H7 (cell line): Measurements from ENCODE around the gene TNPO3. TPM values are rescaled to one million over a fixed set of nuclear protein-coding genes. Genes with fewer than 3 reads are reported as not detected.
A peak's percentile ranks its signal among the peaks of the same experiment; 100 is the strongest.
"Not testable (repeated sequence)": the region's sequence is repeated elsewhere in the genome, so short reads cannot be mapped to it uniquely, and the experiment has no call there.

Experiments
- DNase-seq: peaks from one replicate; pipeline ENCODE4 v3.0.0; 2012
- H3K27me3 ChIP-seq: 2 replicates; pipeline ENCODE4 v1.6.0; 2011; ENCODE audit warnings: mild to moderate bottlenecking, low read length; ENCODE audit not compliant: control insufficient read depth, insufficient read depth
- H3K36me3 ChIP-seq: replicated peaks from 2 replicates; pipeline ENCODE4 v1.5.1; 2011; ENCODE audit warnings: low read length; ENCODE audit not compliant: control insufficient read depth, insufficient read depth
- H3K4me3 ChIP-seq: 2 replicates; pipeline ENCODE4 v1.5.1; 2011; ENCODE audit warnings: low read depth, mild to moderate bottlenecking, control low read depth, low read length, moderate library complexity; ENCODE audit not compliant: insufficient read depth
- total RNA-seq: library from RNA; depleted of rRNA; stranded (reverse); fragments of >200 nt; shearing (Covaris generic); gene quantifications from 2 replicates; pipeline ENCODE4 v1.2.3, GENCODE V29; 2014

TNPO3 gene
- total RNA-seq, 1 experiment from 2014 or later = 98.0 TPM

GRCh38 chr7:128947854-128948253, 107.1 kb downstream of the TNPO3 start:
- H3K27me3 ChIP-seq = no peaks in the 10 kb centered on the region
- DNase-seq = no peak
- H3K4me3 ChIP-seq = no peak overlapping the region

DNA sequence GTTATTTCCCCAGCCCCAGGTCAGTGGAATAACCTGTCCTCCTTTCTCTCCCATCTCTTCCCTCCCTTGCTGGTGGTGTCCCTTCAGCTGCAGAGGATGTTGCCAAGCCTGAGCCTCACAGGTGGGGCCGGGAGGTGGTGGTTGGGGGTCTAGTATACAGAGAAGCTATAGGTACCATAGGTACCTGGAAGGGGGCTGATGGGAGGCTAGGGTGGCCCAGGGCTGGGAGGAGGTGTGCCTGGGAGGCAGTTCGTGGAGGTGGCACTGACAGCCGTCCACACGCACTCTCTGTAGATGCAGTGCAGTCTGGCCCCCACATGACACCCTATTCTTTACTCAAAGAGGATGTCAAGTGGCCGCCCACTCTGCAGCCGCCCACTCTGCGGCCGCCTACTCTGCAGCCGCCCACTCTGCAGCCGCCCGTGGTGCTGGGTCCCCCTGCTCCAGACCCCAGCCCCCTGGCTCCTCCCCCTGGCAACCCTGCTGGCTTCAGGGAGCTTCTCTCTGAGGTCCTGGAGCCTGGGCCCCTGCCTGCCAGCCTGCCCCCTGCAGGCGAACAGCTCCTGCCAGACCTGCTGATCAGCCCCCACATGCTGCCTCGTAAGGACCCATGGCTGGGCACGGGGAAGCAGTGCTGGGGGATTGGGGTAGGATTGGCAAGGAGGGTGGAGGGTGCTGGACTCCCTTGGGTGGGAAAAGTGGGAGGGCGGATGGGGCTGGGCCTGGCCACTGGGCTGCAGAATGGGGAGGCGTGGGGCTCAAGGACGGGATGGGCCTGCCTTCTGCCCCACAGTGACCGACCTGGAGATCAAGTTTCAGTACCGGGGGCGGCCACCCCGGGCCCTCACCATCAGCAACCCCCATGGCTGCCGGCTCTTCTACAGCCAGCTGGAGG, 107.7 kb downstream of the TNPO3 start:
- no peaks in the 10 kb centered on the region for H3K27me3 ChIP-seq
- H3K36me3 ChIP-seq = no peaks in the 10 kb centered on the region
- peak; percentile 89 for DNase-seq
- no peak overlapping the region for H3K4me3 ChIP-seq

More at GRCh38 chr7:128947854-128948253, 107.1 kb downstream of the TNPO3 start:
- H3K36me3 ChIP-seq = no peaks in the 10 kb centered on the region

DNA sequence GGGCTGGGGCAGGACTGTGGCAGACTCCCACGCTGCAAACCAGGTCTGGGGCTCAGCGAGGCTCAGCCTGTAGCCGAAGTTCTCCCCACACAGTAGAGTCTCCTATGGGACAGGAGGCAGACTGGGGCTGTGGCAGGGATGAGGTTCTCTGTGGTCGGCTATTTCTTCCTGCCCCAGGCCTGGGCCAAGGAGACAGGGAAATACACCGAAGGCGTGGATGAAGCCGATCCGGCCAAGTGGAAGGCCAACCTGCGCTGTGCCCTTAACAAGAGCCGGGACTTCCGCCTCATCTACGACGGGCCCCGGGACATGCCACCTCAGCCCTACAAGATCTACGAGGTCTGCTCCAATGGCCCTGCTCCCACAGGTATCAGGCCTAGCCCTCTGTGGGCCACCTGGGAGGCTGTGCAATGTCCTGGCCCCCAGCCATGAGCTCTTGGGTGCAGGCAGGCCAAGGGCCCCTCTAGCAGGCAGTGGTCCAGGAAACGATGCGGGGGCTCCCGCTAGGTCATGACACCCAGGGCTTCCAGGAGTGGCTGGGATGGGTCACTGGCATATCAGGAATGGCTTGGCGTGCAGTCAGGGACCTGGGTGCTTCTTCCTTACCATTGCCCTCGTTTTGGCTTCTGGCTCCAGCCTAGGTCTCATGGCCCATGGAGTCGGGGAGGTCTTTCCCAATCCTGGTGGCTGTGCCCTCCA, 109.1 kb downstream of the TNPO3 start:
- H3K27me3 ChIP-seq = no peaks in the 10 kb centered on the region
- no peak overlapping the region for H3K4me3 ChIP-seq
- no peaks in the 10 kb centered on the region for H3K36me3 ChIP-seq
- DNase-seq = peak; percentile 38

- Histone ChIP-seq H3K27me3 (peaks cover 3% of the 10 kb centered on the region), H3K36me3 (no peaks in the 10 kb centered on the region), H3K4me3 (no peak overlapping the region)
- peak; percentile 32 for DNase-seq
Measured at GRCh38 chr7:128944487-128945236, 110.2 kb downstream of the TNPO3 start.

DNA sequence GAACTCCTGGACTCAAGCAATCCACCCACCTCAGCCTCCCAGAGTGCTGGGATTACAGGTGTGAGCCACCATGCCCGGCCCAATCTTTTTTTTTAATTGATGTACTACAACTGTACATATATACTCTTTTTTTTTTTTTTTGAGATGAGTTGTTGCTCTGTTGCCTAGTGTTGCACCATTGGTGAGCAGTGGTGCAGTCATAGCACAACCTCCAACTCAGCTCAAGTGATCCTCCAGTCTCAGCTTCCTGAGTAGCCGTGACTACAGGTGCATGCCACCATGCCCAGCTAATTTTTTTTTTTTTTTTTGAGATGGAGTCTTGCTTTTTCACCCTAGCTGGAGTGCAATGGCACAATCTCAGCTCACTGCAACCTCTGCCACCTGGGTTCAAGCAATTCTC, 111.7 kb downstream of the TNPO3 start:
- not testable (repeated sequence) for DNase-seq, H3K4me3 ChIP-seq, H3K36me3 ChIP-seq
- peaks cover 16% of the 10 kb centered on the region for H3K27me3 ChIP-seq

GRCh38 chr7:128941946-128942526, 112.9 kb downstream of the TNPO3 start:
- no peaks in the 10 kb centered on the region for H3K36me3 ChIP-seq
- peak; percentile 51 for DNase-seq
- peaks cover 29% of the 10 kb centered on the region for H3K27me3 ChIP-seq
- H3K4me3 ChIP-seq = no peak overlapping the region

DNA sequence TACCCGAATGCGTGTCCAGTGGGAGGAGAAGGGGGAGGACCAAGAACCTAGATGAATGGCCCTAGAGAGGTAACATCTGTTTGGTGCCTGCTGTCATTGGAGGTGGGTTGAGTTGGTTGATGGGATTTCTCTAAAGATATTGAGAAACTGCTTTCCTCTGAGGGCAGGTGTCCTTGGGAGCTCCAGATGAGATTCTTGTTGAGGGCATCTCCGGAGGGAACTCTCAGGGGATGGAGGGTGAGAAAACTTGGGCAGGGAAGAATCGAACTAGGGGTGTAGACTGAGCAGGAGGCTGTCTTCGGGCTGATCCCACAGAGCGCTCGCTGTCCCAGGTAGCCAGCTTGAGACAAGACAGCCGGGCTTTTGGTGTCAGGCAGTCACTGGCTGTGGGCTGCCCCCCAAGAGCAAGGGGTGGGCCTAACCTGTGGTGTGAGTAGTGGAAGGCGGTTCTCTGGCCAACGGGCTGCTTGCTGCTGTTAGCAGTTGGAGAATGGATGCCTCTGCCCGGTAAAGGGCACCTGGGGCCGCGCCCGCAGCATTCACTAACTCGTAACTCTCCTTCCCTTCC, 113.5 kb downstream of the TNPO3 start:
- no peaks in the 10 kb centered on the region for H3K36me3 ChIP-seq
- DNase-seq = peak; percentile 51
- peaks cover 34% of the 10 kb centered on the region for H3K27me3 ChIP-seq
- no peak overlapping the region for H3K4me3 ChIP-seq

DNA sequence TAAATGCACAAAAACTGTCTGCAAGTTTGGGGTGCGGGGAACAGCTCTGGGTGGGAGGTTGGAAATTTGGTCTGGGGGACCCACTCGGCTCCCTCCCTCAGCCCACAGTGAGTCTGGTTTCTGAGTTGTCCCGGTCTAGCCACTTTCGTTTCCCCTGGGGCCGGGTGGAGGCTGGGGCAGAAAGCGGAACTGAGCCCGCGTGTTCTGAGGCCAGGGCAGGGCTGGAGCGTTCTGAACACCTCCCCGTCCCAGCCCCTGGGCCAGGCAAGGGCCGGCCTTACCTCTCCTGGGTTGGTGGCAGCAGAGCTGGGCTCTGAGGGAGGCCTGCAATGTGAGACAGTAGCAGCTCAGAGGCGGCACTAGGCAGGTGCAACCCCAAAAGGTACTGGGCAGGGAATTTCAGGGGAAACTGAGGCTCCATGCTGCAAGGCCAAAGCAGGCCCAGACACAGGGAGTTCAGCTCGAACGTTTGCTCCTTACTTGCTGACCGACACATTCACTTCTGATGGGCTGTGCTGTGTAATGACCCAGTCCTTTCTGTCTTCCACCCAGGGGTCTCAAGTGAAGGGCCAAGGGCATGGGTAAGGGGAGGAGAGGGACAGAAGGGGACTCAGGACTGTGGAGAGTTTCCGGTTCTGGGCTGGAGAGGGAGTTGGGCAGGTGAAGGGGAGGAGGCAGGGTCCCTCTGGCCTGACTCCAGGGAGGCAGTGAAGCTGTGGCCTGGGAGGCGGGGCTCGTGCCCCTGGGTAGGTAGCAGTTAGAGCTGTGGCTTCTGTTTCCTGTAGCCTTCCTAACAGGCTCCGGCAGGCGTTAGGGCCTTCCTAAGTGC, 114.2 kb downstream of the TNPO3 start:
- Histone ChIP-seq H3K4me3 (no peak overlapping the region), H3K27me3 (peaks cover 34% of the 10 kb centered on the region), H3K36me3 (no peaks in the 10 kb centered on the region)
- peak; percentile 74 for DNase-seq

DNA sequence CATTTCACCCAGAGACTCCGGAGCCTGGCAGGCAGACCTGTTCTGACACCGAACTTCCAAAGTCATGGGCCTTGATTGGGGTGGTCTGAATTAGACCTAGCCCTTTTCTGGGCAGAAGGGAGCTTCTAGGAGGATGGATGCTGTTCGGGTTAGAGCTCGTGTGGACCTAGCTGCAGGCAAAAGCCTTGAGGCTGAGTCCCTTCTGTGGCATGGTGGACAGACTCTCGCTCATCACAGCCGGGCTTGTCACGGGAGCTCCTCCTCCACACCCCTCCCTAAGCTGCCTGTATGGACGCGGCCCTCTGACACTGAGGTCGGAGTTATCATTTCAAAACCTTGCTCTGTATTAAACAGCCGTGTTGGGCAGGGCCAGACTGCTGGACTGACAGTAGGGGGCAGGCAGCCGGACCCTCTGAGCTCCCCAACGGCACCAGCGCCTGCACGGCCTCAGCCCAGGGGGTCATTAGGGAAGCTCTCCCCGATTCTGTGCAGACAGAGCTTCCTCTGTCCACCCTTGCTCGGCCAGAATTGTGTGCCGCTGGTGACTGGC, 115.0 kb downstream of the TNPO3 start:
- H3K4me3 ChIP-seq = no peak overlapping the region
- H3K27me3 ChIP-seq = peaks cover 34% of the 10 kb centered on the region
- no peaks in the 10 kb centered on the region for H3K36me3 ChIP-seq
- DNase-seq = peak; percentile 53

DNA sequence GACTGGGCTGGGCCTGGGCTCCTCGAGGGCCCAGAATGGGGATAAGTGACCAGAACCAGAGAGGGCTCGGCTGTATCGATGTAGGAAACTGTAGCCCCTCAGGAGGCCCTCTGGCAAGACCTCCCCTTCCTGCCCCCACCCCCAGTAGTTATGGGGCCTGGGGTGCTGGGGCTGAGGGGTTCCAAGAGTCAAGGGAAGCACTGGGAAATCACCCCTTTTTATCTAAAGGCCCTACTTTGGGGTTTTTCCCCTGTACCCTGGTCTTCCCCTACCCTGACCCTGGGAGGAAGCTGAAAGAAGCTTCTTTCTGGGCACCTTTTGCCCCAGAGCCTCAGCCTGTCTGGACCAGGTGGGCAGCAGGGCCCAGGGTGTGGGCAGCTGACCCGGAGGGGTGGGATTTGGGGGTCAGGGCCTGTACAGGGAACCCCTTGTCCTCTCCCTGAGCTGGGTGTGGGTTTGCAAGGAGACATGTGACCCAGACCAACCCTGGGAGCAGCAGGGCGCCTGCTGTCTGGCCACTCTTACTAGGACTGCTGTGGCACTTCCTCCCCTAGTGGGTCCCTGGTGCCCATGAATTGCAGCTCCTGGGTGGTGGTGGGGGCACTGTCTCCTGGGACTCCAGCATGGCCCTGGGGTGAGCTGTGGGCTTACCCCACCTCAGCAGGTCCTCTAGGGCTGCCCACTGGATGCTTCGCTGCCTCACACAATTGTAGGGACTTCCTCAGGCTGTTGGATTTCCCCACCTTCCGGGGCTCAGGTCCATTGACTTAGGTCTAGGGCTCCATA, 115.6 kb downstream of the TNPO3 start:
- H3K4me3 ChIP-seq = no peak overlapping the region; the same call in 1 of the 2 replicates
- DNase-seq = peak; percentile 41
- H3K36me3 ChIP-seq = no peaks in the 10 kb centered on the region
- H3K27me3 ChIP-seq = peaks cover 34% of the 10 kb centered on the region

GRCh38 chr7:128938544-128939074, 116.3 kb downstream of the TNPO3 start:
- no peaks in the 10 kb centered on the region for H3K36me3 ChIP-seq
- DNase-seq = peak; percentile 78
- H3K4me3 ChIP-seq = peak overlapping the region; percentile 50
- H3K27me3 ChIP-seq = peaks cover 35% of the 10 kb centered on the region
